Measurements from ENCODE around the gene PSMA6.

PSMA6 gene

DNA sequence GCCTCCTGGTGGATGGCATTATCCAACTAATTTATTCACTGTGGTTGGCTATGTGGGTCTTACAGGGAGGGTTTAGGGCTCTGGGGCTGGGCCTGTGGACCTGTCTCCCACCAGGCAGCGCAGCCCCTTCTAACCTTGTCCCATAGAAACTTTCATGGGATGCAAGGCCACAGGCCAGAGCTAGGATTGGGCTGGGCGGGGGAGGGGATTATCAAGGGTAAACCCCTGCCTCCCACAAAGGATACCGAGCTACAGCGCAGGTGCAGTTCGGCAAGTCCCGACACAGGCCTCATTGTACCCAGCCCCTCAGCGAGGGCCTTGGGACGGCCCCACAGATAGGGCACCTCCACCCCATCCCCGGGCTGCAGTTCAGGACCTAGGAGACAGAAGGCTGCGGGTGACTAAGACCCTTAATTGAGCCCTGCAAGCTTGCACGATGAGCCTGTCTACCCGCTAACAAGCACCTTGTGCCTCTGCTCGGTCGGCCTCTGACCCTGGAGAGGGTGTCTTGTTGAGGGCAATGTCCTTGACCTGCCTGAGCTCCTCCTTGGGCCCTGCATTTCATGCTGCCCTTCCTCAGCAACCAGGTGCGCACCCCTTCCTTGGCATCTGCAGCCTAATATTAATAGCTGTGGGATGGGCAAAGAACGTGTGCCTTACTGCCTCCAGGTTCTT is 46.7 kb downstream of the PSMA6 start:
- TF ChIP-seq, protein P1, sequence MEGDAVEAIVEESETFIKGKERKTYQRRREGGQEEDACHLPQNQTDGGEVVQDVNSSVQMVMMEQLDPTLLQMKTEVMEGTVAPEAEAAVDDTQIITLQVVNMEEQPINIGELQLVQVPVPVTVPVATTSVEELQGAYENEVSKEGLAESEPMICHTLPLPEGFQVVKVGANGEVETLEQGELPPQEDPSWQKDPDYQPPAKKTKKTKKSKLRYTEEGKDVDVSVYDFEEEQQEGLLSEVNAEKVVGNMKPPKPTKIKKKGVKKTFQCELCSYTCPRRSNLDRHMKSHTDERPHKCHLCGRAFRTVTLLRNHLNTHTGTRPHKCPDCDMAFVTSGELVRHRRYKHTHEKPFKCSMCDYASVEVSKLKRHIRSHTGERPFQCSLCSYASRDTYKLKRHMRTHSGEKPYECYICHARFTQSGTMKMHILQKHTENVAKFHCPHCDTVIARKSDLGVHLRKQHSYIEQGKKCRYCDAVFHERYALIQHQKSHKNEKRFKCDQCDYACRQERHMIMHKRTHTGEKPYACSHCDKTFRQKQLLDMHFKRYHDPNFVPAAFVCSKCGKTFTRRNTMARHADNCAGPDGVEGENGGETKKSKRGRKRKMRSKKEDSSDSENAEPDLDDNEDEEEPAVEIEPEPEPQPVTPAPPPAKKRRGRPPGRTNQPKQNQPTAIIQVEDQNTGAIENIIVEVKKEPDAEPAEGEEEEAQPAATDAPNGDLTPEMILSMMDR (IDR thresholded peaks at IDR 0.05; ENCODE audit: borderline replicate concordance, insufficient read depth, low read depth, low read length), result no peak
- no peak overlapping the region for H3K4me3 ChIP-seq (ENCODE audit: low read depth, low read length)

DNA sequence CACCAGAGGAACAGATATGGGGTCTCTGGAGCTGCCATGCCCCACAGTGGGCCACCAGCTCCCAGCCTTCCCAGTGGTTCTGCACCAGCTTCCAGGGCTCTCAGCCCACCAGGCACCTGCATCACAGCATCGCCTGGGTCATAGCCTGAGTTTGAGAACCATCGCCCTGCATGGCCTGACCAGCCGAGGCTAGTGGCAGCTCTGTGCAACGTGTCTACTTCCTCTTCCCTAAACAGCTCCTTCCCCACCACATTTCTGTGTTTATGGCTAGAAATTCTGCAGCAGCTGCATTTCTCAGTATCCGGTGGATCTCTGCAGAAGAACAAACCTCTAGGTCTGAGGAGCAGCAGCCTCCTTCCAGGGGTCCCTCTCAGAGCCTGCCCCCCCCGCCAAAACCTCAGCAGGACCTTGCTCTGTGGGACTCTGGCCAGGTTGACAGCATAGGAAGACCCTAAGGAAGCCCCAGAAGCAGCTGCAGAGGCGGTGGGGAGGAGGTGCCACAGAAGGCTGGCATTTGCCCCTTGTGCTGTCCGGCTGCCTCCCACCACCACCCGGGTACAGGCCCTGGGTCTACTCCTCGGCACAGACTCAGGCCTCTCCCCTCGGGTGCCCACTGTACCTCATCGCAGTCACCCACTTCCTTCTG is 47.7 kb downstream of the PSMA6 start:
- no peak overlapping the region for H3K4me3 ChIP-seq (ENCODE audit: low read depth, low read length)
- TF ChIP-seq, protein P1 (IDR thresholded peaks at IDR 0.05; ENCODE audit: borderline replicate concordance, insufficient read depth, low read depth, low read length), result no peak

DNA sequence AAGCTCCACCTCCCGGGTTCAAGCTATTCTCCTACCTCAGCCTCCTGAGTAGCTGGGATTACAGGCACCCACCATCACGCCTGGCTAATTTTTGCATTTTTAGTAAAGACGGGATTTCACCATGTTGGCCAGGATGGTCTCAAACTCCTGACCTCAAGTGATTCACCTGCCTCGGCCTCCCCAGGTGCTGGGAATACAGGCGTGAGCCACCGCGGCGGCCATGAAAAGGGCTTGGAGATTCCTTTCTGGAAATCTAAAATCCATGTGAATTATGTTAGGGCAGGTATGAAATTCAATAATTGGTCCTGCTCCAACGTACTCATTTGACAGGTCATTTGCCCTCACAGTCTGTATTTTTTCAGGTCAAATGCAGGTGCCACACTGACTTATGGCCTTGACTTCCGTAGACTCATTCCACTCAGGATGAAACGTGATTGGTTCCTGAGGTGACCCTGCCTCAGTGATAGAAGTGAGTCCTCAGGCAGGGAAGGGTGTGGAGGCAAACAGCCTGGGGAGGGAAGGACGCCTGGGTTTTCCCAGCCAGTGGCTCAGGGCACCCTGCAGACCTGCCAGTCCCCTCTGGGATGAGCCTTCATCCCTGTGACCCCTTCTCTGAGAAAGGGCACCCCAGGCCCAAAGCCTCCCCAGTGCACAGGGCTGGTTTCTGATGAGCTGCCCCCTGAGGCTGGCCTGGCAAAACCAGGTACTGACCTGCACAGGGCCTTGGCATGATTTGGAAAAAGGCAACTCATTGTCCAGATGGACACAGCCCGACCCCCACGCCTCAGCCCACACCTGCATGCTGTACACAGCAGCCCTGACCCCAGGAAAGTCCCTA is 48.7 kb downstream of the PSMA6 start:
- TF ChIP-seq, protein P1 (IDR thresholded peaks at IDR 0.05; ENCODE audit: borderline replicate concordance, insufficient read depth, low read depth, low read length), result no peak
- no peak overlapping the region for H3K4me3 ChIP-seq (ENCODE audit: low read depth, low read length)

DNA sequence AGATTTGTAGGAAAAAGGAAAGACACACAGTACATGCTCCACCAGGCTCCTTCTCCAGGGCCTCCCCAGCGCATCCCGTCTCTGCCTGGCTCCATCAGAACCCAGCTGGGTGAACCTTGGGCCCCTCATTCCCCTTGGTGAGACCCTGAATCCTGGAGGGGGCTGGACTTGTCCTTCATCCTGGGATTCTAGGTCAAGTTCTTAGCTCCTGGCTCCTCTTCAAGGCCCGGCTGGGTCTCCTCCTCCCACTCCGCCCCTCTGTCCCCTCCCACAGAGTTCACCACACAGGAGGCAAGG is 49.2 kb downstream of the PSMA6 start:
- H3K4me3 ChIP-seq (ENCODE audit: low read depth, low read length), result no peak overlapping the region
- TF ChIP-seq, protein P1 (IDR thresholded peaks at IDR 0.05; ENCODE audit: borderline replicate concordance, insufficient read depth, low read depth, low read length), result no peak

DNA sequence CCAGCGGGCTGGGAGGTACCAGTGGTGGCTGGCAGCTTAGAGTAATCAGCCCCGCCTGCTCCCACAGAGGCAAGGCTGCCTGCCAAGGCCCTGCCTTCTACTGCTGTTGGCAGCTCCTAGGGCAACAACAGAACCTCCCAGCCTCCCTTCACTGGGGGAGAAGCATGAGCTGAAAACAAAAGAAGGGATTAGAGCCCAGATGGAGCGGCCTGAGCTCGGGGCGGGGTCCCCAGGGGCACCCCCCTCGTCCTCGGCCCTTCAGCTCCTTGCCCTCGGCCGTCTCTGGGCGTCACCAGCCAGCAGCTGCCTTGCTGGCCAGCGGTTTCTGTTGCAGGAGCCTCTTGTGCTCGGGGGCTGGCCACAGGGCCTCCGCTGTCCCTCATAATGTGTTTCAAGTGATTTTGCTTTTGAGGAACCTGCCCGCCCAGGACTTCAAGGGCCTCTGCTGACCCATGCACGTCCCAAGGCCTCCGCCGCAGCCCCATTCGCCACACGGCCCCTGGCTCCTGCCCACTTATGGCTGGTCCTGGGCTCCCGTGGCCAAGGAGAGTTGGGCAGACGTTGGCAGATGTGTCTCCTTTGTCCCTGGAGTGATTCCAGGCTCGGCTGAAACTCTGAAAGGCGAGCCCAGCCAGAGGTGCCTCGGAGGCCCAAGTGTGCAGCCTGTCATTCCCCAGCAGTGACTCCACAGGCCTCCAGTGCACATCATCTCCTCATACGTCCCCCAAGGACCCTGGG is 49.7 kb downstream of the PSMA6 start:
- TF ChIP-seq, protein P1 (IDR thresholded peaks at IDR 0.05; ENCODE audit: borderline replicate concordance, insufficient read depth, low read depth, low read length), result no peak
- no peak overlapping the region for H3K4me3 ChIP-seq (ENCODE audit: low read depth, low read length)

DNA sequence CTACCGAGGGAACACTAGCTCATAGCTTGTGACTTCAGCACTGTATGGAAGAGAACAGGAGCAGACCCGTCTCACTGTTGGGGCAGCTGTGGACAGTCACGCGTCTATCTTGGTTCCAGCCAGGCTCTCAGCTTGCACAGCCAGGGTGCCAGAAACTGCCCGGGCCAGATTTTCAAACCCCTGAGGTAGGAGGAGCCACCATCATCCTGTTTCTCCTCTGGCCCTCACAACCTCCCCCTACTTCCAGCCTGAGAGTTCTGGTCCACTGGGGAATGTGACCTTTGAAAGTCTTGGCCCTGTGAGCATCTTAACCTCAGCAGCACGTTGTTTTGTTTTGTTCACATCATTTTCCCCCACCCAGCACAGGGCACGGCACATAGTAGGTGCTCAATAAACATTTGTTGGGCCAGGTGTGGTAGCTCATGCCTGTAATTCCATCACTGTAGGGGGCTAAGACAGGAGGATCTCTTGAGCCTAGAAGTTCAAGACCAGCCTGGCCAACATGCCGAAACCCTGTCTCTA is 50.4 kb downstream of the PSMA6 start:
- no peak overlapping the region for H3K4me3 ChIP-seq (ENCODE audit: low read depth, low read length)

More for the DNA sequence above, 50.4 kb downstream of the PSMA6 start:
- TF ChIP-seq, protein P1 (IDR thresholded peaks at IDR 0.05; ENCODE audit: borderline replicate concordance, insufficient read depth, low read depth, low read length), result no peak
